ENCODE measurements around the gene MACROD1. TPM values are rescaled to one million over a fixed set of nuclear protein-coding genes. Genes with fewer than 3 reads are reported as not detected.

MACROD1 gene
- total RNA-seq, 1 donor, result 17.7 TPM

DNA sequence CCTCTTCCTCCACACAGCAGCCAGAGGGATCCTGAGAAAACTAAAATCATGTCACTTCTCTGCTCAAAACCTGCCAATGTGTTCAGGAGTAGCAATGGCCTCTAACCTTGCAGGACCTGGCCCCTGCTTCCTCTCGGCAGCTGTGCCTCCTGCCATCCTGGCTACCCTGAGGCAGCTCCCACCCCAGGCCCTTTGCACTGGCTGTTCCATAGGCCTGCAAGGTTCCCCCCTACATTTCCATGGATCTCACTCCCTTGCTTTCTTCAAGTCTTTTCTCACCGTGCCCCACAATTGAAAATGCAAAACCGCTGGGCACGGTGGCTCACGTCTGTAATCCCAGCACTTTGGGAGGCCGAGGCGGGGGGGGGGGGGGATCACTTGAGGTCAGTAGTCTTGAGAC lies 18.0 kb upstream of the MACROD1 start:
- Histone ChIP-seq H3K4me2 (ENCODE audit: insufficient read depth, low read length) (peak overlapping the region; percentile 94), H3K4me3 (ENCODE audit: insufficient read depth, low read length) (no peak overlapping the region)

DNA sequence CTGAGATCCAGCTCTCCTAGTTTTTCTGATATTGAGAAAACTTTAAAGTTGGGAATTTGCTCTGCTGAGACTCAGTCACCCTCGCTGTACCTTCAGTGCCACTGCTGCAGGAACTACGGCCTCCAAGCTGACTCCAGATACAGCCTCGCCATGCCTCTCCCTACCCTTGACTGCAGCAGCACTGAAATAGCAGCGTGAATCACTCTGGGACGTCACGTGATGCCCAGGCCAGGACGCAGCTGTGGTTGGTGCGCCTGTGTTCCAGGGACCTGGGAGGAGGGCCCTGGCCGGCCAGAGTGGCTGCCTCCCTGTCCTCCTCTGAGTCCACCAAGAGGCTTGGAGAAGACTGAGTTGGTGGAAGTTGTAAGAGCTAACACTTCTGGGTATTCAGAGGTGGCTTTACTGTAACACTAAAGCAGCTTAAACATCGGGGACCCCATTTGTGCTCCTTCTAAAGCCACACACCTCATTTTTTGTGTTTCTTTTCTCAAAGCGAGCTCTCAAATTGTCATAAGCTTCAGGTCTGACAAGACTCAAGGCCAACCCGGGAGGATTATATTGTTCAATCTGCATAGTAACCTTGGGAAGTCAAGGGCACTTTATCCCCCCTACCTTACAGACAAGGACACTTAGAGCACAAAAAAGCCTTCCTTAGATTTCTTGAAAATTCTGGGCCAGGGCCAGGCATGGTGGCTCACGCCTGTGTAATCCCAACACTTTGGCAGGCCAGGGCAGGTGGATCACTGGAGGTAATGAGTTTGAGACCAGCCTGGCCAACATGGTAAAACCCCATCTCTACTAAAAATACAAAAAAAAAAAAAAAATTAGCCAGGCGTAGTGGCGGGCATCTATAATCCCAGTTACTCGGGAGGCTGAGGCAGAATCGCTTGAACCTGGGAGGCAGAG lies 15.8 kb upstream of the MACROD1 start:
- Histone ChIP-seq H3K36me3 (ENCODE audit: insufficient read depth, low read length) (no peaks in the 10 kb centered on the region), H3K4me3 (ENCODE audit: insufficient read depth, low read length) (peak overlapping the region; percentile 44), H3K9me3 (ENCODE audit: low read depth, low read length) (no peaks in the 10 kb centered on the region), H3K79me2 (ENCODE audit: insufficient read depth, low read length) (peaks cover 26% of the 10 kb centered on the region), H3K27me3 (ENCODE audit: insufficient read depth, low read length) (no peaks in the 10 kb centered on the region), H2AFZ (ENCODE audit: low read length) (peak overlapping the region; percentile 48), H3K4me1 (ENCODE audit: insufficient read depth, low read length) (peaks cover 35% of the 10 kb centered on the region), H3K27ac (ENCODE audit: low read depth, low read length) (peak overlapping the region; percentile 26), H3K4me2 (ENCODE audit: insufficient read depth, low read length) (peak overlapping the region; percentile 82), H4K20me1 (ENCODE audit: insufficient read depth, low read length) (no peaks in the 10 kb centered on the region)
- TF ChIP-seq, protein P1, sequence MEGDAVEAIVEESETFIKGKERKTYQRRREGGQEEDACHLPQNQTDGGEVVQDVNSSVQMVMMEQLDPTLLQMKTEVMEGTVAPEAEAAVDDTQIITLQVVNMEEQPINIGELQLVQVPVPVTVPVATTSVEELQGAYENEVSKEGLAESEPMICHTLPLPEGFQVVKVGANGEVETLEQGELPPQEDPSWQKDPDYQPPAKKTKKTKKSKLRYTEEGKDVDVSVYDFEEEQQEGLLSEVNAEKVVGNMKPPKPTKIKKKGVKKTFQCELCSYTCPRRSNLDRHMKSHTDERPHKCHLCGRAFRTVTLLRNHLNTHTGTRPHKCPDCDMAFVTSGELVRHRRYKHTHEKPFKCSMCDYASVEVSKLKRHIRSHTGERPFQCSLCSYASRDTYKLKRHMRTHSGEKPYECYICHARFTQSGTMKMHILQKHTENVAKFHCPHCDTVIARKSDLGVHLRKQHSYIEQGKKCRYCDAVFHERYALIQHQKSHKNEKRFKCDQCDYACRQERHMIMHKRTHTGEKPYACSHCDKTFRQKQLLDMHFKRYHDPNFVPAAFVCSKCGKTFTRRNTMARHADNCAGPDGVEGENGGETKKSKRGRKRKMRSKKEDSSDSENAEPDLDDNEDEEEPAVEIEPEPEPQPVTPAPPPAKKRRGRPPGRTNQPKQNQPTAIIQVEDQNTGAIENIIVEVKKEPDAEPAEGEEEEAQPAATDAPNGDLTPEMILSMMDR (IDR thresholded peaks at IDR 0.05; ENCODE audit: extremely low read depth, low read depth, low read length), result no peak
- DNase-seq (ENCODE audit: insufficient read length, low spot score, missing footprints), result peak; percentile 99

More for the DNA sequence above, 18.0 kb upstream of the MACROD1 start:
- no peak overlapping the region for H2AFZ ChIP-seq (ENCODE audit: low read length)
- no peak for DNase-seq (ENCODE audit: insufficient read length, low spot score, missing footprints)
- TF ChIP-seq, protein P1 (IDR thresholded peaks at IDR 0.05; ENCODE audit: extremely low read depth, low read depth, low read length), result no peak
- no peak overlapping the region for H3K27ac ChIP-seq (ENCODE audit: low read depth, low read length)
- no peaks in the 10 kb centered on the region for H3K9me3 ChIP-seq (ENCODE audit: low read depth, low read length)
- H3K79me2 ChIP-seq (ENCODE audit: insufficient read depth, low read length), result peaks cover 26% of the 10 kb centered on the region
- no peaks in the 10 kb centered on the region for H3K27me3 ChIP-seq (ENCODE audit: insufficient read depth, low read length)
- peaks cover 5% of the 10 kb centered on the region for H3K36me3 ChIP-seq (ENCODE audit: insufficient read depth, low read length)
- H4K20me1 ChIP-seq (ENCODE audit: insufficient read depth, low read length), result peaks cover 6% of the 10 kb centered on the region
- H3K4me1 ChIP-seq (ENCODE audit: insufficient read depth, low read length), result peaks cover 35% of the 10 kb centered on the region

DNA sequence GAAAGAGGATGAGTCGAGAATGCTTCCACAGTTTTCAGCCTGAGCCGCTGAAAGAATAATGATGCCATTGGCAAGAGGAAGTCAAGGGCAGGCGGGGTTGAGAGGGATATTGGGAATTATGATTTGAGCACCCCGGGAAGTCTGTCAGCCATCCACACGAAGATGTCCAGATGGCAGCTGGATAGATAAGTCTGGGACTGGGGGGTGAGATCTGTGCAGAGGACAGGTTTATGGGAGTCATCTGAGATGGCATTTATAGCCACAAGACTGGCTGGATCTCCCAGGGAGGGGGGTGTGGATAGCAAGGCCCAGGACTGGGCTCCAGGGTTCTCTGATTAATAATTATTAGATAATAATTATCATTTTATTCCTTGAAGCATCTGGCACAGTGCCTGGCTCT lies 15.0 kb upstream of the MACROD1 start:
- peak; percentile 47 for DNase-seq (ENCODE audit: insufficient read length, low spot score, missing footprints)
- no peaks in the 10 kb centered on the region for H4K20me1 ChIP-seq (ENCODE audit: insufficient read depth, low read length)
- peaks cover 26% of the 10 kb centered on the region for H3K79me2 ChIP-seq (ENCODE audit: insufficient read depth, low read length)
- peak overlapping the region; percentile 82 for H3K4me2 ChIP-seq (ENCODE audit: insufficient read depth, low read length)
- TF ChIP-seq, protein P1 (IDR thresholded peaks at IDR 0.05; ENCODE audit: extremely low read depth, low read depth, low read length), result no peak
- H3K4me3 ChIP-seq (ENCODE audit: insufficient read depth, low read length), result no peak overlapping the region
- no peaks in the 10 kb centered on the region for H3K27me3 ChIP-seq (ENCODE audit: insufficient read depth, low read length)
- no peaks in the 10 kb centered on the region for H3K9me3 ChIP-seq (ENCODE audit: low read depth, low read length)
- no peaks in the 10 kb centered on the region for H3K36me3 ChIP-seq (ENCODE audit: insufficient read depth, low read length)
- peak overlapping the region; percentile 26 for H3K27ac ChIP-seq (ENCODE audit: low read depth, low read length)
- no peak overlapping the region for H2AFZ ChIP-seq (ENCODE audit: low read length)
- peaks cover 35% of the 10 kb centered on the region for H3K4me1 ChIP-seq (ENCODE audit: insufficient read depth, low read length)

DNA sequence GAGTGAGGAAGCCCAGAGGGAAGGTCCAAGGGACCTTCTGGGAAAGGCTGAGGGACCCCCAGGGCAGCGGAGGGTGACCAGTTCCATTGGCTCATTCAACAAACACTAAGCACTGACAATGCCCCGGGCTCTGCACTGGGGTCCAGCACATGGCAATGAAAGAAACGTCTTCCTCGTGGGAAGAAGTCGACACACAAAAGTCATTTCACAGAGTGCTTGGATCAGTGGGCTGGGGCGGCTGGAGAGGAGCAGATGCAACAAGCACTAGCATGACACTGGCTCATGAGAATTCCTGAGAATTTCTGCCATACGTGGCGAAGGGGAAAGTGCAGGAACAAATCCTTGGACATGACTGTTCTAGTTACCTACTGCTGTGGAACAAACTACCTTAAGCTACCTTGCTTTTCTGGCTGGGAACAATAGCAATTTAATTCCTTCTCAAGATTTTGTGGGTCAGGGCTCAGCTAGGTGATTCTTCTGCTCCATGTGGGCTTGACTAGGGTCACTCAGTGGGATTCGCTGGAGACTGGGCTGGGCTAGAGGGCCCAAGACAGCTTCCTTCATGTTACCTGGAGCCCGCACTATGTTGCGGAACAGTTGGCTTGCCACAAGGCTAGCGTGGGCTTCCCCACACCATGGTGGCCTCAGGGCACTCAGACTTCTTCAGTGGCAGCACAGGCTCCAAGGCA lies 13.2 kb upstream of the MACROD1 start:
- Histone ChIP-seq H3K79me2 (ENCODE audit: insufficient read depth, low read length) (peaks cover 19% of the 10 kb centered on the region), H4K20me1 (ENCODE audit: insufficient read depth, low read length) (no peaks in the 10 kb centered on the region), H3K9me3 (ENCODE audit: low read depth, low read length) (peaks cover 5% of the 10 kb centered on the region), H3K27me3 (ENCODE audit: insufficient read depth, low read length) (no peaks in the 10 kb centered on the region), H3K27ac (ENCODE audit: low read depth, low read length) (no peak overlapping the region), H3K4me3 (ENCODE audit: insufficient read depth, low read length) (no peak overlapping the region), H2AFZ (ENCODE audit: low read length) (no peak overlapping the region), H3K36me3 (ENCODE audit: insufficient read depth, low read length) (no peaks in the 10 kb centered on the region), H3K4me2 (ENCODE audit: insufficient read depth, low read length) (no peak overlapping the region), H3K4me1 (ENCODE audit: insufficient read depth, low read length) (peaks cover 25% of the 10 kb centered on the region)
- no peak for DNase-seq (ENCODE audit: insufficient read length, low spot score, missing footprints)
- TF ChIP-seq, protein P1 (IDR thresholded peaks at IDR 0.05; ENCODE audit: extremely low read depth, low read depth, low read length), result no peak
